ENCODE results near the gene SERPINB1.
A peak's percentile ranks its signal among the peaks of the same experiment; 100 is the strongest.

Gene SERPINB1

DNA sequence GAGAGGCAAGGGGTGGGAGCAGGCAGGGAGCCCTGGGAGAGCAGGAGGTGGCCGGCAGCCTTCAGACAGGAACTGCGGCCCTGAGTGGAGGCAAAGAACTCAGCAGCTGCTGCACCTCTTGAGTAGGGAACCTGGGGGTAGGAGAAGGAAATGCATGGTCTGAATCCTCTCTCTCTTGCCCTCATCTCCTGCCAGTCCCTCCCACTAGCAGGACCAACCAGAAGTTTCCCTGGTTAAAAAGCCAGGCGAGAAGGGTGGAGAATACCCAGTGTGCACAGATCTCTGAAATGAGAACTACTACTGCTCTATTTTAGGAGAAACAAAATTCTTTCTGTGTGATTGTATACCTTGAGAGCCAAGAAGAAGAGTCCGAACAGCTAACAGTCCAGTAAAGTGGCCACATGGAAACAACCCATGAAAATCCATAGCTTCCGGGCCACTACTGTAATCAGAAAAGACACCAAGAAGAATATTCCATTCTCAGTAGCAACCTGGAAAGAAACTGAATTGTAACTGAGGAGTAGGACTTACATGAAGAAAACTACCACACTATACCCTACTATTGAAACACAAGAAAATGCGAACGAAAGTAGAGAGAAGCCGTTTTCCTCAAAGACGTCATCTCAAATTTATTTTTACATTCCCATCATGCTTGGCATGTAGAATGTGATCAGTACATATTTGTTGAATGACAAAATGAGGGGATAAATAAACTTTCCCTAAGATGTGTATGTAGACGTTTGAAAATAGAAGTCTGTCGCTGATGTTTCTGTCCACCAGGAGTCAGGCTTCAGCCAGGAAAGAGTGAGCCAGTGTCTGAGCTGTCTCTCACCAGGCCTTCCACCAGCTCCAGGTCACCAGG is 50.8 kb downstream of the SERPINB1 start:
- peak; percentile 81 for DNase-seq

GRCh38 chr6:2786269-2786668 is 55.4 kb downstream of the SERPINB1 start:
- DNase-seq: no peak

- no peak for DNase-seq
Observed at GRCh38 chr6:2784930-2785329, 56.7 kb downstream of the SERPINB1 start.

GRCh38 chr6:2784061-2784460 is 57.6 kb downstream of the SERPINB1 start:
- DNase-seq: no peak

GRCh38 chr6:2783188-2783963 is 58.3 kb downstream of the SERPINB1 start:
- no peak for DNase-seq

GRCh38 chr6:2782825-2783187 is 58.9 kb downstream of the SERPINB1 start:
- DNase-seq: no peak

DNA sequence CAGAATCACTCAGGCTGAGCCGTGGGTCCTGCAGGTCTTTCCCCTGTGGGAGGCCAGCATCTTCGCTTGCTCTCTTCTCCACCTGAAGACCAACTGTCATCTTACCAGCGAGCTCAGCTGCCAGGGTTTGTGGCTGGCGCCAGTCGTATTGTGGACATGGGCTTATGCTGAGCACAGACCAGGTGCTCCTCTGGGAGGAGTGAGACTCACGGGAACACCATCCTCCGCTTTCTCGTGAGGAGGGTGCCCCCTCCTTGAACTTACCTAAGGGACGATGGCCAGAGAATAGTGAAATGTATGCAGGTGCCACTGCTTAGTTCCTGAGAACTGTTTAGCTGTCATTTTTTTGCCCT is 59.3 kb downstream of the SERPINB1 start:
- no peak for DNase-seq

Measured in inflammatory macrophage (primary cell).